NCI-H2227 treated with DMSO at 0.1 percent for 48 hours (cell line): ENCODE results near the gene DDX53.

Experiments
- DNase-seq: peaks from one replicate; lab custom pipeline; 2025; lab: John Stamatoyannopoulos, UW

Gene DDX53

GRCh38 chrX:23048806-23049573, 49.2 kb downstream of the DDX53 start:
- no peak for DNase-seq

DNA sequence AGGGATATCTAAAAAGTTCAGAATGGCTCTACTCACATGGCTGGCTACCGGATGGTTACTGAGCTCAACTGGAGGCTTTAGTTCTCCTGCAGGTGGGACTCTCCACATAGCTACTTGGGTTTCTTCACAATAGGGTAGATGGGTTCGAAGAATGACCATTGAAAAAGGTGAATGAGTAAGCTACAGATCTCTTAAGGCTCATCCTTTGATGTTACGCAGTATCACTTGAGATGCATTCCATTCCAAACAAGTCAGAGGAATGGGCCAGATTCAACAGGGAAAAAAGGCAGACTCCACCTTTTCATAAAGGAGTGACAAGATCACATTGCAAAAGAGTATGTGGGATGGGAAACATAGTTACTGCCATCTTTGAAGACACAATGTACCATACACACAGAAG, 52.6 kb downstream of the DDX53 start:
- DNase-seq: no peak
